Measurements from ENCODE around the gene LRRC74B.

GRCh38 chr22:21074102-21074715 lies 28.5 kb downstream of the LRRC74B start:
- TF ChIP-seq CTCF (IDR thresholded peaks at IDR 0.05; ENCODE audit: poor library complexity) (no peak), EZH2phosphoT487 (IDR thresholded peaks at IDR 0.05; ENCODE audit: low read depth, severe bottlenecking, unreplicated experiment) (no peak)

All from hepatocyte (in vitro differentiated cells).